ENCODE data around the gene ZNF26. TPM values are rescaled to one million over a fixed set of nuclear protein-coding genes. Genes with fewer than 3 reads are reported as not detected.

The ZNF26 gene
- polyA plus RNA-seq, 3 donors from 2014 or later = 7.2 to 15.9 (median 12.1) TPM

- Mint-ChIP-seq H3K4me1 (peaks cover 2 to 8% of the 10 kb centered on the region in 2 donors), H3K36me3 (peaks cover 82 to 93% (median 89%) of the 10 kb centered on the region in 3 donors), H3K9me3 (peaks cover 65 to 97% (median 92%) of the 10 kb centered on the region in 6 donors), H3K27ac (no peak overlapping the region), H3K4me3 (no peak overlapping the region), H3K27me3 (ENCODE audit: low read depth in 3 of 3) (peaks cover 0 to 4% (median 2%) of the 10 kb centered on the region in 3 donors)
- DNase-seq = no peak
Measured at GRCh38 chr12:133046698-133047097, 60.5 kb downstream of the ZNF26 start.

DNA sequence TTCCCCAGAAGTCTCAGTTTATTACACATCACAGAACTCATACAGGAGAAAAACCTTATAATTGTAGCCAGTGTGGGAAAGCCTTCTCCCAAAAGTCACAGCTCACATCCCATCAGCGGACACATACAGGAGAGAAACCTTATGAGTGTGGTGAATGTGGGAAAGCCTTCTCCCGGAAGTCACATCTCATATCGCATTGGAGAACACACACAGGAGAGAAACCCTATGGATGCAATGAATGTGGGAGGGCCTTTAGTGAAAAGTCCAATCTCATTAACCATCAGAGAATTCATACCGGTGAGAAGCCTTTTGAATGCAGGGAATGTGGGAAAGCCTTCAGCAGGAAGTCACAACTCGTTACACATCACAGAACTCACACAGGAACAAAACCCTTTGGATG lies 71.3 kb downstream of the ZNF26 start:
- Mint-ChIP-seq H3K36me3 (peaks cover 52 to 59% (median 53%) of the 10 kb centered on the region in 3 donors), H3K9me3 (peaks cover 44 to 93% (median 83%) of the 10 kb centered on the region in 6 donors), H3K27ac (no peak overlapping the region), H3K4me1 (no peaks in the 10 kb centered on the region), H3K4me3 (peak overlapping the region in 1 of 5 donors; percentile 32), H3K27me3 (ENCODE audit: low read depth in 3 of 3) (peaks cover 11 to 16% (median 12%) of the 10 kb centered on the region in 3 donors)
- DNase-seq = no peak

- peak in 1 of 3 donors; percentile 0 for DNase-seq
- Mint-ChIP-seq H3K27ac (no peak overlapping the region), H3K9me3 (peaks cover 49 to 93% (median 83%) of the 10 kb centered on the region in 6 donors)
Measured at GRCh38 chr12:133058203-133059113, 72.3 kb downstream of the ZNF26 start.

DNA sequence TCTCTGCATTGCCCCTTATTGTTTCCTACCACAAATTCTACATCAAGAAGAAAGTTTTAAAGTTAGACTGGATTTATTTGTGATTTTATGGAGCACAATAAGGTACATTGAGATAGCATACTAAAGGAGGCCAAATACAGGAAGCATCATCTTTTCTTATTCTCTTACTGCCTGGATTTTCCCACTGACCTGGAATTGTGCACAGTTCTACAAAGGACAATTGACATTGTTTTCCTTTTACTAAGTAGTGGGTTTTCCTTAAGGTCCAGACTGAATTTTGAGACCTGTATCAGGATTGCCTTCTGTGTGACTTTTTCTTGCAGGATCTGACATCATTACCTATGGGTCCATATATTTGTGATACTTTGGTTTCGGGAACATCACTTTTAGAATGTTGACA lies 75.8 kb downstream of the ZNF26 start:
- H3K4me1 Mint-ChIP-seq = no peaks in the 10 kb centered on the region
- no peak overlapping the region for H3K27ac Mint-ChIP-seq
- peaks cover 69 to 97% (median 90%) of the 10 kb centered on the region in 6 donors for H3K9me3 Mint-ChIP-seq
- H3K4me3 Mint-ChIP-seq = no peak overlapping the region
- peaks cover 11 to 13% (median 12%) of the 10 kb centered on the region in 3 donors for H3K27me3 Mint-ChIP-seq (ENCODE audit: low read depth in 3 of 3)
- DNase-seq = no peak
- peaks cover 24 to 43% (median 39%) of the 10 kb centered on the region in 3 donors for H3K36me3 Mint-ChIP-seq

More at GRCh38 chr12:133058203-133059113, 72.3 kb downstream of the ZNF26 start:
- Mint-ChIP-seq H3K36me3 (peaks cover 46 to 57% (median 51%) of the 10 kb centered on the region in 3 donors), H3K4me1 (no peaks in the 10 kb centered on the region), H3K4me3 (peak overlapping the region in 1 of 5 donors; percentile 3), H3K27me3 (ENCODE audit: low read depth in 3 of 3) (peaks cover 11 to 16% (median 11%) of the 10 kb centered on the region in 3 donors)

GRCh38 chr12:133063556-133063955 lies 77.4 kb downstream of the ZNF26 start:
- Mint-ChIP-seq H3K36me3 (peaks cover 9 to 28% (median 24%) of the 10 kb centered on the region in 3 donors), H3K9me3 (peaks cover 57 to 96% (median 89%) of the 10 kb centered on the region in 6 donors), H3K4me1 (no peaks in the 10 kb centered on the region), H3K27ac (no peak overlapping the region), H3K27me3 (ENCODE audit: low read depth in 3 of 3) (peaks cover 0 to 4% (median 3%) of the 10 kb centered on the region in 3 donors), H3K4me3 (no peak overlapping the region)
- DNase-seq = no peak

DNA sequence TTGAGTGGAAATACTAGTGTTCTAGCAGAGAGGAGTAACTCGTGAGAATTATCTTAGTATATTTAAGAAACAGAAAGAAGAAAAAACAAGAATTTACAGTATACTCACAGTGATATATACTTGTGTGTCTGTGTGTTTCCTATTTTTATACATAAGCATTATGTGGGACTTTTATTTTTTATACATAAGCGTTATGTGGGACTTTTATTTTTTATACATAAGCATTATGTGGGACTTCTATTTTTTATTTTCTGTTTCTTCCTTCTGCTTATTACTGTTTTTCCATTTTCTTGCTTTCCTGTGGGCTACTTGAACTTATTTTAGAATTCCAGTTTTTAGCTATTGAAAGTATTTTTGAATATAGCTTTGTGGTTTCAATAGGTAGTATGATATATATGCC lies 87.7 kb downstream of the ZNF26 start:
- Mint-ChIP-seq H3K27me3 (ENCODE audit: low read depth in 3 of 3) (peaks cover 0 to 7% (median 3%) of the 10 kb centered on the region in 3 donors), H3K9me3 (peaks cover 37 to 79% (median 70%) of the 10 kb centered on the region in 6 donors), H3K4me1 (no peaks in the 10 kb centered on the region), H3K27ac (no peak overlapping the region), H3K4me3 (no peak overlapping the region), H3K36me3 (peaks cover 16 to 22% (median 17%) of the 10 kb centered on the region in 3 donors)
- DNase-seq = no peak

Other genes starting within 250 kb of the ZNF26 start
- 10 to 100 TPM; 14.4 to 26.7 (median 22.3) TPM for gene ANKLE2, start 224.5 kb upstream of the ZNF26 start, polyA plus RNA-seq
- gene GOLGA3, start 157.5 kb upstream of the ZNF26 start, polyA plus RNA-seq = 10 to 100 TPM in 1 of 3 donors, 1 to 10 TPM in 1, under 1 TPM in 1; 0.69 to 21.9 (median 3.8) TPM
- gene CHFR, start 98.8 kb upstream of the ZNF26 start, polyA plus RNA-seq = 10 to 100 TPM; 28.9 to 66.5 (median 31.5) TPM
- gene ZNF605, start 30.1 kb upstream of the ZNF26 start, polyA plus RNA-seq = 1 to 10 TPM in 1 of 3 donors, under 1 TPM in 1, not detected in 1; 0.92 to 1.6 TPM
- 10 to 100 TPM in 2 of 3 donors, 1 to 10 TPM in 1; 8.1 to 14.7 (median 11.7) TPM for gene ZNF84, start 51.1 kb downstream of the ZNF26 start, polyA plus RNA-seq
- 10 to 100 TPM; 12.8 to 15.8 (median 14.4) TPM for gene ZNF140, start 94.6 kb downstream of the ZNF26 start, polyA plus RNA-seq
- gene ZNF891, start 143.9 kb downstream of the ZNF26 start, polyA plus RNA-seq = under 1 TPM; 0.30 to 0.38 (median 0.37) TPM
- gene ZNF10, start 144.3 kb downstream of the ZNF26 start, polyA plus RNA-seq = 10 to 100 TPM in 1 of 3 donors, 1 to 10 TPM in 2; 5.0 to 10.4 (median 5.1) TPM
- 10 to 100 TPM in 1 of 3 donors, 1 to 10 TPM in 2; 2.1 to 15.3 (median 6.9) TPM for gene ZNF268, start 195.1 kb downstream of the ZNF26 start, polyA plus RNA-seq
- not detected for gene ANHX, start 249.5 kb downstream of the ZNF26 start, polyA plus RNA-seq